Measurements from ENCODE around the gene UBR4.

UBR4 gene

GRCh38 chr1:19066248-19066873 is 143.7 kb downstream of the UBR4 start:
- DNase-seq (ENCODE audit: low read depth in 2 of 2) = peak in 1 of 2 donors; percentile 27
- TF ChIP-seq CTCF (IDR thresholded peaks at IDR 0.05; ENCODE audit: low read depth, low read length) = no peak
- no peak overlapping the region for H3K4me3 ChIP-seq (replicated peaks in 1 of 2; ENCODE audit: low read depth in 2 of 2, low read length in 2 of 2)

GRCh38 chr1:19065526-19066247 is 144.4 kb downstream of the UBR4 start:
- no peak for TF ChIP-seq CTCF (IDR thresholded peaks at IDR 0.05; ENCODE audit: low read depth, low read length)
- DNase-seq (ENCODE audit: low read depth in 2 of 2) = no peak
- H3K4me3 ChIP-seq (replicated peaks in 1 of 2; ENCODE audit: low read depth in 2 of 2, low read length in 2 of 2) = no peak overlapping the region

- H3K4me3 ChIP-seq (replicated peaks in 1 of 2; ENCODE audit: low read depth in 2 of 2, low read length in 2 of 2) = no peak overlapping the region
- DNase-seq (ENCODE audit: low read depth in 2 of 2) = no peak
- no peak for TF ChIP-seq CTCF (IDR thresholded peaks at IDR 0.05; ENCODE audit: low read depth, low read length)
Measured at GRCh38 chr1:19064906-19065450, 145.1 kb downstream of the UBR4 start.

GRCh38 chr1:19063122-19063521 is 146.9 kb downstream of the UBR4 start:
- no peak overlapping the region for H3K4me3 ChIP-seq (replicated peaks in 1 of 2; ENCODE audit: low read depth in 2 of 2, low read length in 2 of 2)
- no peak for TF ChIP-seq CTCF (IDR thresholded peaks at IDR 0.05; ENCODE audit: low read depth, low read length)
- no peak for DNase-seq (ENCODE audit: low read depth in 2 of 2)

- H3K4me3 ChIP-seq (replicated peaks in 1 of 2; ENCODE audit: low read depth in 2 of 2, low read length in 2 of 2) = no peak overlapping the region
- no peak for TF ChIP-seq CTCF (IDR thresholded peaks at IDR 0.05; ENCODE audit: low read depth, low read length)
- DNase-seq (ENCODE audit: low read depth in 2 of 2) = no peak
Measured at GRCh38 chr1:19062258-19063029, 147.6 kb downstream of the UBR4 start.

GRCh38 chr1:19061798-19062197 is 148.3 kb downstream of the UBR4 start:
- H3K4me3 ChIP-seq (replicated peaks in 1 of 2; ENCODE audit: low read depth in 2 of 2, low read length in 2 of 2) = no peak overlapping the region
- TF ChIP-seq CTCF (IDR thresholded peaks at IDR 0.05; ENCODE audit: low read depth, low read length) = no peak
- no peak for DNase-seq (ENCODE audit: low read depth in 2 of 2)

Measured in cardiac fibroblast (primary cell).